Keratinocyte (primary cell): Measurements from ENCODE around the gene CACNA2D1. TPM values are rescaled to one million over a fixed set of nuclear protein-coding genes. Genes with fewer than 3 reads are reported as not detected.

Experiments used
- DNase-seq: peaks from one replicate; pipeline ENCODE4 v3.0.0-alpha.2; 2011; ENCODE audit warnings: low read depth, missing footprints, low spot score
- FAIRE-seq: peaks from 2 replicates; lab custom pipeline; 2011; peaks lifted over from hg19 to GRCh38; lab: Jason Lieb, UNC
- H2AFZ ChIP-seq: 2 replicates; pipeline ENCODE4 v1.6.0; 2012; ENCODE audit warnings: low read length, control low read depth, inconsistent platforms; ENCODE audit not compliant: control insufficient read depth
- H3K27ac ChIP-seq: 2 replicates; pipeline ENCODE4 v1.5.1; 2011; ENCODE audit warnings: low read length; ENCODE audit not compliant: control insufficient read depth, insufficient read depth
- H3K27me3 ChIP-seq: 3 replicates; pipeline ENCODE4 v1.6.0; 2011; ENCODE audit warnings: low read length; ENCODE audit not compliant: control insufficient read depth, insufficient read depth; ENCODE audit errors: extremely low read depth
- H3K36me3 ChIP-seq, 2 experiments: 2 replicates in 1 of 2; 3 replicates in 1 of 2; pipeline ENCODE4 v1.5.1; 2011; ENCODE audit warnings: low read length in 2 of 2, mild to moderate bottlenecking in 1 of 2; ENCODE audit not compliant: control insufficient read depth in 2 of 2, insufficient read depth in 2 of 2; ENCODE audit errors: extremely low read depth in 1 of 2
- H3K4me1 ChIP-seq: 3 replicates; pipeline ENCODE4 v1.5.1; 2011; ENCODE audit warnings: low read length; ENCODE audit not compliant: control insufficient read depth, insufficient read depth; ENCODE audit errors: extremely low read depth
- H3K4me2 ChIP-seq: 3 replicates; pipeline ENCODE4 v1.6.0; 2011; ENCODE audit warnings: low read depth, low read length; ENCODE audit not compliant: control insufficient read depth, insufficient read depth; ENCODE audit errors: extremely low read depth
- H3K4me3 ChIP-seq, 3 experiments: fragments of 200-600 bp in 1 of 3; sonication (generic) in 1 of 3; 2 replicates in 2 of 3; 3 replicates in 1 of 3; pipeline ENCODE4 v1.5.1; 2011 to 2016; ENCODE audit warnings: low read length in 3 of 3, mild to moderate bottlenecking in 3 of 3, control low read depth in 2 of 3, inconsistent platforms in 1 of 3, low read depth in 1 of 3, mixed read lengths in 1 of 3, mixed run types in 1 of 3, moderate library complexity in 1 of 3; ENCODE audit not compliant: control insufficient read depth in 2 of 3, insufficient read depth in 2 of 3; ENCODE audit errors: extremely low read depth in 1 of 3
- H3K79me2 ChIP-seq: 2 replicates; pipeline ENCODE4 v1.6.0; 2012; ENCODE audit warnings: low read length; ENCODE audit not compliant: control insufficient read depth, insufficient read depth
- H3K9ac ChIP-seq: 3 replicates; pipeline ENCODE4 v1.6.0; 2011; ENCODE audit warnings: low read length; ENCODE audit not compliant: control insufficient read depth, insufficient read depth; ENCODE audit errors: extremely low read depth
- H3K9me1 ChIP-seq: 3 replicates; pipeline ENCODE4 v1.6.0; 2011; ENCODE audit warnings: low read length; ENCODE audit not compliant: control insufficient read depth, insufficient read depth; ENCODE audit errors: extremely low read depth
- H3K9me3 ChIP-seq: 2 replicates; pipeline ENCODE4 v1.5.1; 2012; ENCODE audit warnings: low read depth, low read length; ENCODE audit not compliant: control insufficient read depth
- H4K20me1 ChIP-seq: 3 replicates; pipeline ENCODE4 v1.6.0; 2011; ENCODE audit warnings: low read length; ENCODE audit not compliant: control insufficient read depth, insufficient read depth; ENCODE audit errors: extremely low read depth
- CTCF ChIP-seq, 3 experiments: IDR thresholded peaks in 1 of 3; conservative IDR thresholded peaks in 1 of 3; optimal IDR thresholded peaks in 1 of 3; 2 replicates in 2 of 3; 3 replicates in 1 of 3; pipeline versions ENCODE3 to v1.5.1; 2011; ENCODE audit warnings: low read length in 3 of 3, mild to moderate bottlenecking in 3 of 3, moderate library complexity in 2 of 3, control low read depth in 1 of 3, inconsistent platforms in 1 of 3; ENCODE audit not compliant: insufficient read depth in 2 of 3; ENCODE audit errors: extremely low read depth in 1 of 3
- EZH2 ChIP-seq: IDR thresholded peaks from one replicate; pipeline ENCODE4 v1.6.1; 2012; ENCODE audit warnings: inconsistent platforms, mild to moderate bottlenecking, low read length, moderate library complexity
- dilution Hi-C: fragments of 300-500 bp; cut with MboI; formaldehyde crosslinking; loops from one replicate; pipeline ENCODE4 v1.7.0; 2020; ENCODE audit warnings: low sequenced_read_pairs; ENCODE audit not compliant: extremely low pct_ligation_motif_present
- polyA plus RNA-seq, 5 experiments: library from polyadenylated mRNA; depleted of rRNA in 3 of 5; stranded (reverse) in 3 of 5; stranded (forward) in 1 of 5; unstranded in 1 of 5; fragments of >200 nt; gene quantifications; 1 replicate in 1 of 5; 2 replicates in 3 of 5; 3 replicates in 1 of 5; pipeline versions ENCODE4 v1.2.1 to v1.2.3, GENCODE V29; 2011 to 2012; ENCODE audit warnings: missing spikeins in 2 of 5, low read depth in 1 of 5, low replicate concordance in 1 of 5

Gene CACNA2D1
- polyA plus RNA-seq, 1 donor (not counting 4 experiments of a cell fraction or from before 2014, with no cell fraction given), result 1.8 TPM

GRCh38 chr7:82313269-82313668 lies 130.3 kb downstream of the CACNA2D1 start:
- H3K36me3 ChIP-seq, result no peaks in the 10 kb centered on the region
- H3K9me1 ChIP-seq, result no peaks in the 10 kb centered on the region
- no peaks in the 10 kb centered on the region for H3K4me1 ChIP-seq
- H2AFZ ChIP-seq, result no peak overlapping the region
- TF ChIP-seq EZH2 (no peak), CTCF (optimal IDR thresholded peaks at IDR 0.05 in 1 of 3, IDR thresholded peaks at IDR 0.05 in 1 of 3, conservative IDR thresholded peaks at IDR 0.05 in 1 of 3; ENCODE audit: extremely low read depth in 1 of 3, insufficient read depth in 2 of 3, low read length in 3 of 3) (no peak)
- no peak overlapping the region for H3K4me2 ChIP-seq
- no peaks in the 10 kb centered on the region for H3K27me3 ChIP-seq
- DNase-seq (no peak), FAIRE-seq (no peak)
- H3K9ac ChIP-seq, result no peak overlapping the region
- H3K27ac ChIP-seq, result no peak overlapping the region
- H3K9me3 ChIP-seq, result no peaks in the 10 kb centered on the region
- H3K4me3 ChIP-seq, result no peak overlapping the region
- no peaks in the 10 kb centered on the region for H3K79me2 ChIP-seq
- dilution Hi-C loops, result no loop called here
- H4K20me1 ChIP-seq, result no peaks in the 10 kb centered on the region

GRCh38 chr7:82312646-82313045 lies 130.9 kb downstream of the CACNA2D1 start:
- TF ChIP-seq EZH2 (no peak), CTCF (optimal IDR thresholded peaks at IDR 0.05 in 1 of 3, IDR thresholded peaks at IDR 0.05 in 1 of 3, conservative IDR thresholded peaks at IDR 0.05 in 1 of 3; ENCODE audit: extremely low read depth in 1 of 3, insufficient read depth in 2 of 3, low read length in 3 of 3) (no peak)
- dilution Hi-C loops, result no loop called here

More at GRCh38 chr7:82312646-82313045, 130.9 kb downstream of the CACNA2D1 start:
- H3K9ac ChIP-seq, result no peak overlapping the region
- no peak overlapping the region for H3K4me3 ChIP-seq
- no peaks in the 10 kb centered on the region for H3K36me3 ChIP-seq
- no peaks in the 10 kb centered on the region for H4K20me1 ChIP-seq
- H3K27ac ChIP-seq, result no peak overlapping the region
- H3K9me1 ChIP-seq, result no peaks in the 10 kb centered on the region
- H3K27me3 ChIP-seq, result no peaks in the 10 kb centered on the region
- no peaks in the 10 kb centered on the region for H3K9me3 ChIP-seq
- DNase-seq, result no peak
- H3K4me1 ChIP-seq, result no peaks in the 10 kb centered on the region
- no peak overlapping the region for H2AFZ ChIP-seq
- H3K4me2 ChIP-seq, result no peak overlapping the region
- no peak for FAIRE-seq
- no peaks in the 10 kb centered on the region for H3K79me2 ChIP-seq
